A549 (cell line): Measurements from ENCODE around the gene STK16. TPM values are rescaled to one million over a fixed set of nuclear protein-coding genes. Genes with fewer than 3 reads are reported as not detected.

Source experiments
- ATAC-seq, 2 experiments: fragments of 200-7000 bp in 1 of 2; fragments of >200 bp in 1 of 2; cut with Nextera tagmentation in 1 of 2; cut with Tn5 transposase in 1 of 2; 3 replicates each; pipeline versions ENCODE4 v1.8.0 to v1.9.1; 2018 to 2020; ENCODE audit warnings: mild to moderate bottlenecking in 1 of 2, moderate library complexity in 1 of 2
- CTCF ChIA-PET: fragments of 300-600 bp; sonication (Branson Sonifier 250); formaldehyde crosslinking; extraction: SDS; loops from one replicate; lab custom pipeline; 2021; ENCODE audit warnings: antibody characterized with exemption, inconsistent platforms; lab: Yijun Ruan, JAX
- POLR2A ChIA-PET: fragments of 350-600 bp; formaldehyde crosslinking; extraction: SDS; loops from one replicate; lab custom pipeline; 2021; ENCODE audit warnings: antibody characterized with exemption, inconsistent platforms; lab: Yijun Ruan, JAX
- DNase-seq, 2 experiments: peaks; one replicate each; pipeline versions ENCODE4 v3.0.0 to v3.0.0-alpha.2; 2011 to 2016; ENCODE audit warnings: low read depth in 1 of 2, low spot score in 1 of 2
- FAIRE-seq: peaks from 2 replicates; lab custom pipeline; 2011; peaks lifted over from hg19 to GRCh38; lab: Jason Lieb, UNC
- H3K27ac ChIP-seq, 2 experiments: fragments of >200 bp; sonication (Bioruptor Twin); formaldehyde crosslinking; 3 replicates each; pipeline ENCODE4 v1.5.1; 2016 to 2017
- H3K4me1 ChIP-seq: fragments of >200 bp; sonication (Bioruptor Twin); formaldehyde crosslinking; 3 replicates; pipeline ENCODE4 v1.6.1; 2016
- H3K4me2 ChIP-seq: fragments of >200 bp; sonication (Bioruptor Twin); formaldehyde crosslinking; 3 replicates; pipeline ENCODE4 v1.6.1; 2016
- H3K4me3 ChIP-seq: fragments of >200 bp; sonication (Bioruptor Twin); formaldehyde crosslinking; 3 replicates; pipeline ENCODE4 v1.5.1; 2016
- H3K9me3 ChIP-seq: fragments of >200 bp; sonication (Bioruptor Twin); formaldehyde crosslinking; 3 replicates; pipeline ENCODE4 v1.6.1; 2016
- BHLHE40 ChIP-seq: IDR thresholded peaks from 2 replicates; pipeline ENCODE4 v1.6.1; 2012; ENCODE audit warnings: low read depth, low read length, inconsistent platforms
- CEBPB ChIP-seq, 2 experiments: fragments of >200 bp in 1 of 2; sonication (Bioruptor Twin) in 1 of 2; formaldehyde crosslinking in 1 of 2; IDR thresholded peaks; 2 replicates each; pipeline ENCODE4 v1.6.1; 2012 to 2016
- CHD4 ChIP-seq: fragments of 200-600 bp; sonication (generic); IDR thresholded peaks from 2 replicates; pipeline ENCODE4 v1.6.1; 2016; ENCODE audit warnings: antibody characterized with exemption, mild to moderate bottlenecking, borderline replicate concordance
- CTCF ChIP-seq: fragments of >200 bp; sonication (Bioruptor Twin); formaldehyde crosslinking; IDR thresholded peaks from 3 replicates; pipeline ENCODE4 v1.5.1; 2016
- EP300 ChIP-seq, 2 experiments: fragments of >200 bp; sonication (Bioruptor Twin); formaldehyde crosslinking; IDR thresholded peaks; 2 replicates in 1 of 2; 3 replicates in 1 of 2; pipeline ENCODE4 v1.6.1; 2016 to 2017
- GATA3 ChIP-seq: IDR thresholded peaks from 2 replicates; pipeline ENCODE4 v1.6.1; 2012; ENCODE audit warnings: borderline replicate concordance
- HEYL ChIP-seq: fragments of 250-450 bp; sonication (Bioruptor Pico); IDR thresholded peaks from 2 replicates; pipeline ENCODE4 v1.8.0; 2021; ENCODE audit warnings: mild to moderate bottlenecking, moderate library complexity
- HOXB13 ChIP-seq: fragments of 250-450 bp; sonication (Bioruptor Pico); IDR thresholded peaks from 2 replicates; pipeline ENCODE4 v1.5.0; 2020; ENCODE audit warnings: low read depth, mild to moderate bottlenecking, moderate library complexity
- HOXB5 ChIP-seq: fragments of 250-450 bp; sonication (Bioruptor Pico); IDR thresholded peaks from 2 replicates; pipeline ENCODE4 v1.5.0; 2020; ENCODE audit warnings: mild to moderate bottlenecking, moderate library complexity
- KDM5A ChIP-seq: fragments of 200-600 bp; sonication (generic); IDR thresholded peaks from 2 replicates; pipeline ENCODE4 v1.6.1; 2016; ENCODE audit warnings: antibody characterized with exemption, mild to moderate bottlenecking
- MAFK ChIP-seq: fragments of 450-650 bp; IDR thresholded peaks from 2 replicates; pipeline ENCODE4 v1.6.1; 2014; ENCODE audit not compliant: partially characterized antibody
- MAX ChIP-seq: IDR thresholded peaks from 2 replicates; pipeline ENCODE4 v1.6.1; 2012
- MAZ ChIP-seq: fragments of 150-350 bp; IDR thresholded peaks from 2 replicates; pipeline ENCODE4 v1.6.1; 2014; ENCODE audit warnings: antibody characterized with exemption, low read depth, low read length, borderline replicate concordance
- NPAS2 ChIP-seq: fragments of 250-450 bp; sonication (Bioruptor Pico); IDR thresholded peaks from 2 replicates; pipeline ENCODE4 v1.8.0; 2022; ENCODE audit warnings: mild to moderate bottlenecking, moderate library complexity, borderline replicate concordance
- NR3C1 ChIP-seq: fragments of >200 bp; sonication (Bioruptor Twin); formaldehyde crosslinking; IDR thresholded peaks from 3 replicates; pipeline ENCODE4 v1.6.1; 2017
- POLR2A ChIP-seq: IDR thresholded peaks from 2 replicates; pipeline ENCODE4 v1.6.1; 2012; ENCODE audit warnings: mild to moderate bottlenecking, low read length
- RARB ChIP-seq: fragments of 250-450 bp; sonication (Bioruptor Pico); IDR thresholded peaks from 2 replicates; pipeline ENCODE4 v1.8.0; 2021; ENCODE audit warnings: mild to moderate bottlenecking, moderate library complexity
- REST ChIP-seq: fragments of 200-600 bp; sonication (generic); IDR thresholded peaks from 2 replicates; pipeline ENCODE4 v1.6.1; 2016; ENCODE audit warnings: antibody characterized with exemption, mild to moderate bottlenecking, moderate library complexity
- RFX5 ChIP-seq: fragments of 450-650 bp; IDR thresholded peaks from 2 replicates; pipeline ENCODE4 v1.7.1; 2014; ENCODE audit warnings: antibody characterized with exemption, mild to moderate bottlenecking, moderate library complexity
- RNF2 ChIP-seq: fragments of 200-600 bp; sonication (generic); IDR thresholded peaks from 2 replicates; pipeline ENCODE4 v1.6.1; 2016; ENCODE audit warnings: low read depth, mild to moderate bottlenecking, antibody characterized with exemption, moderate library complexity, borderline replicate concordance
- SREBF2 ChIP-seq: fragments of 450-650 bp; IDR thresholded peaks from 2 replicates; pipeline ENCODE4 v1.6.1; 2014; ENCODE audit warnings: mild to moderate bottlenecking, moderate library complexity
- USF2 ChIP-seq: fragments of 450-650 bp; IDR thresholded peaks from 2 replicates; pipeline ENCODE4 v1.6.1; 2014; ENCODE audit warnings: antibody characterized with exemption
- ZC3H11A ChIP-seq: fragments of 450-650 bp; IDR thresholded peaks from 2 replicates; pipeline ENCODE4 v1.6.1; 2014; ENCODE audit warnings: antibody characterized with exemption, mild to moderate bottlenecking
- ZFP36 ChIP-seq: fragments of 450-650 bp; IDR thresholded peaks from 2 replicates; pipeline ENCODE4 v1.6.1; 2014; ENCODE audit warnings: borderline replicate concordance; ENCODE audit not compliant: partially characterized antibody
- ZNF302 ChIP-seq: fragments of 250-450 bp; sonication (Bioruptor Pico); IDR thresholded peaks from 2 replicates; pipeline ENCODE4 v1.9.0; 2021; ENCODE audit warnings: inconsistent platforms, mild to moderate bottlenecking, moderate library complexity
- WGBS: methylation state at CpG from one replicate; pipeline ENCODE4 v1.1.6; 2017; ENCODE audit errors: missing lambda C conversion rate; 5-methylcytosine and 5-hydroxymethylcytosine counted together
- polyA plus RNA-seq, 4 experiments: library from polyadenylated mRNA; depleted of rRNA in 3 of 4; stranded (reverse); fragments of >200 nt; fragmentation: RNase III in 1 of 4; extraction: RNeasy Plus Mini Kit Qiagen cat#74134 plus additional on column Dnase treatment in 1 of 4; gene quantifications; 2 replicates in 3 of 4; 3 replicates in 1 of 4; pipeline ENCODE4 v1.2.3, GENCODE V29; 2011 to 2017

Gene STK16
- polyA plus RNA-seq, 2 of the 4 experiments (the other 2 are of a cell fraction), result 37.0 to 43.3 TPM

GRCh38 chr2:219223831-219224610 is 21.3 kb upstream of the STK16 start:
- FAIRE-seq (no peak), ATAC-seq (no peak), DNase-seq (no peak)
- Histone ChIP-seq H3K4me2 (no peak overlapping the region), H3K9me3 (no peaks in the 10 kb centered on the region), H3K4me3 (no peak overlapping the region), H3K27ac (no peak overlapping the region), H3K4me1 (peaks cover 17% of the 10 kb centered on the region)
- ChIA-PET POLR2A (no interaction called here), CTCF (interaction anchor here (0.8 to 2.8 kb wide), 3 partner anchors 71 to 78 kb away, joined by 3 to 15 read pairs (median 5); no protein-coding TSS in a partner anchor)
- WGBS, result 96% methylated on average over 24 of the region's 31 CpGs
- TF ChIP-seq HOXB13 (CRISPR knock-in tag) (no peak), NR3C1 (no peak), RFX5 (no peak), POLR2A (no peak), HEYL (CRISPR knock-in tag) (no peak), CEBPB (IDR thresholded peaks at IDR 0.05) (no peak), CHD4 (no peak), CTCF (no peak), KDM5A (no peak), HOXB5 (CRISPR knock-in tag) (no peak), MAX (no peak), EP300 (IDR thresholded peaks at IDR 0.05) (no peak), BHLHE40 (no peak), MAZ (no peak), REST (no peak), NPAS2 (CRISPR knock-in tag) (no peak), ZNF302 (CRISPR knock-in tag) (no peak), USF2 (no peak), RNF2 (no peak)

GRCh38 chr2:219225350-219225749 is 19.9 kb upstream of the STK16 start:
- POLR2A ChIA-PET, result no interaction called here
- TF ChIP-seq MAFK (no peak), RARB (CRISPR knock-in tag) (no peak), SREBF2 (no peak), GATA3 (no peak), ZFP36 (no peak), ZC3H11A (no peak)
- ATAC-seq (no peak), DNase-seq (no peak), FAIRE-seq (no peak)
- H3K4me1 ChIP-seq, result peaks cover 11% of the 10 kb centered on the region
- no peaks in the 10 kb centered on the region for H3K9me3 ChIP-seq
- H3K4me2 ChIP-seq, result no peak overlapping the region
- H3K4me3 ChIP-seq, result no peak overlapping the region
- no peak overlapping the region for H3K27ac ChIP-seq
- CTCF ChIA-PET, result interaction anchor here (2.8 kb wide), 1 partner anchor 69 kb away, joined by 15 read pairs; no protein-coding TSS in a partner anchor
- 98% methylated on average over 3 of the region's 3 CpGs for WGBS
